UCSD-AML1 (cell line): ENCODE results near the gene CLBA1.
"Not testable (repeated sequence)": the region's sequence is repeated elsewhere in the genome, so short reads cannot be mapped to it uniquely, and the experiment has no call there.

ENCODE experiments used
- DNase-seq: peaks from one replicate; lab custom pipeline; 2025; ENCODE audit not compliant: unreplicated experiment; lab: John Stamatoyannopoulos, UW

CLBA1 gene

DNA sequence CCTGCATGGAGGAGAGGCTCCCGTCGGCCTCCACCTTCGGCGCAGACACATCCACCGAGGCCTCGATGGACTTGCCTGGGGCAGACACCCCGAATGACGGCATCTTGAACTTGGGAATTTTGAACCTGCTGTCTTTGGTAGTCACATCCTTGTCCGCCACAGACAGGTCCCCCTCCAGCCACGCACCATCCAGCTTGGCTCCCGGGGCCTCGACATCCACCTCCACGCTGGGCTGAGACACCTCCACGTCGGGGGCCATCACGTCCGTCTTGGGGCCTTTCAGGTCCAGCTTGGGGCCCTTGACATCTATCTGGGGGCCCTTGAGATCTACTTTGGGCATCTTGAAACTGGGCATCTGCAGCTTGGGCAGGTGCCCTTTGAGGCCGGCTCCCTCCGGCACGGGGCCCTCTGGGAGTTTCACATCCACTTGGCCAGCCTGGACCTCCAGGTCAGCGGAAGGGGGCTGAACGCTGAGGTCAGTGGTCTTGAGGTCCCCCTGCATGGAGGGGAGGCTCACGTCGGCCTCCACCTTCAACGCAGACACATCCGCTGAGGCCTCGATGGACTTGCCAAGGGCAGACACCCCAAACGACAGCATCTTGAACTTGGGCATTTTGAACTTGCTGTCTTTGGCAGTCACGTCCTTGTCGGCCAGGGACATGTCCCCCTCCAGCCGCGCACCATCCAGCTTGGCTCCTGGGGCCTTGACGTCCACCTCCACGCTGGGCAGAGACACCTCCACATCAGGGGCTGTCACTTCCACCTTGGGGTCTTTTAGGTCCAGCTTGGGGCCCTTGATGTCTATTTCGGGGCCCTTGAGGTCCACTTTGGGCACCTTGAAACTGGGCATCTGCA lies 37.5 kb upstream of the CLBA1 start:
- not testable (repeated sequence) for DNase-seq

DNA sequence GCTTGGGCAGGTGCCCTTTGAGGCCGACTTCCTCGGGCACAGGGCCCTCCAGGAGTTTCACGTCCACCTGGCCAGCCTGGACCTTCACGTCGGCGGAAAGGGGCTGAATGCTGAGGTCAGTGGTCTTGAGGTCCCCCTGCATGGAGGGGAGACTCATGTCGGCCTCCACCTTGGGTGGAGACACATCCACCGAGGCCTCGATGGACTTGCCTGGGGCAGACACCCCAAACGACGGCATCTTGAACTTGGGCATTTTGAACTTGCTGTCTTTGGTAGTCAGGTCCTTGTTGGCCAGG lies 36.9 kb upstream of the CLBA1 start:
- no peak for DNase-seq

DNA sequence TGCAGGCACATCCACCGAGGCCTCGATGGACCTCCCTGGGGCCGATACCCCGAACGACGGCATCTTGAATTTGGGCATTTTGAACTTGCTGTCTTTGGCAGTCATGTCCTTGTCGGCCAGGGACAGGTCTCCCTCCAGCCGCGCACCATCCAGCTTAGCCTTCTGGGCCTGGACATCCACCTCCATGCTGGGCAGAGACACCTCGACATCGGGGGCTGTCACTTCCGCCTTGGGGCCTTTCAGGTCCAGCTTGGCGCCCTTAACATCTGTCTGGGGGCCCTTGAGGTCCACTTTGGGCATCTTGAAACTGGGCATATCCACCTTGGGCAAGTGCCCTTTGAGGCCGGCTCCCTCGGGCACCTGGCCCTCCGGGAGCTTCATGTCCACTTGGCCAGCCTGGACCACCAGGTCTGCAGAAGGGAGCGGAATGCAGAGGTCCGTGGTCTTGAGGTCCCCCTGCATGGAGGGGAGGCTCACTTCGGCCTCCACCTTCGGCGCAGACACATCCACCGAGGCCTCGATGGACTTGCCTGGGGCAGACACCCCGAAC lies 36.1 kb upstream of the CLBA1 start:
- not testable (repeated sequence) for DNase-seq

GRCh38 chr14:104950021-104950420 lies 35.6 kb upstream of the CLBA1 start:
- DNase-seq, result no peak

DNA sequence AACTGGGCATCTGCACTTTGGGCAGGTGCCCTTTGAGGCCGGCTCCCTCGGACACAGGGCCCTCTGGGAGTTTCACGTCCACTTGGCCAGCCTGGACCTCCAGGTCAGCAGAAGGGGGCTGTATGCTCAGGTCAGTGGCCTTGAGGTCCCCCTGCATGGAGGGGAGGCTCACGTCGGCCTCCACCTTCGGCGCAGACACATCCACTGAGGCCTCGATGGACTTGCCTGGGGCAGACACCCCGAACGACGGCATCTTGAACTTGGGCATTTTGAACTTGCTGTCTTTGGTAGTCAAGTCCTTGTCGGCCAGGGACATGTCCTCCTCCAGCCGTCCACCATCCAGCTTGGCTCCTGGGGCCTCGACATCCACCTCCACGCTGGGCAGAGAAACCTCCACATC lies 34.9 kb upstream of the CLBA1 start:
- not testable (repeated sequence) for DNase-seq

GRCh38 chr14:104951863-104952657 lies 33.5 kb upstream of the CLBA1 start:
- not testable (repeated sequence) for DNase-seq

DNA sequence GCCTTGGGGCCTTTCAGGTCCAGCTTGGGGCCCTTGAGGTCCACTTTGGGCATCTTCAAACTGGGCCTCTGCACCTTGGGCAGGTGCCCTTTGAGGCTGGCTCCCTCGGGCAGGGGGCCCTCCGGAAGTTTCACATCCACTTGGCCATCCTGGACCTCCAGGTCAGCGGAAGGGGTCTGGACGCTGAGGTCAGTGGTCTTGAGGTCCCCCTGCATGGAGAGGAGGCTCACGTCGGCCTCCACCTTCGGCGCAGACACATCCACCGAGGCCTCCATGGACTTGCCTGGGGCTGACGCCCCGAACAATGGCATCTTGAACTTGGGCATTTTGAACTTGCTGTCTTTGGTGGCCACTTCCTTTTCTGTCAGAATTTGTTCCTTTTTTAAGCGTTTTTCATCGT lies 32.5 kb upstream of the CLBA1 start:
- no peak for DNase-seq

DNA sequence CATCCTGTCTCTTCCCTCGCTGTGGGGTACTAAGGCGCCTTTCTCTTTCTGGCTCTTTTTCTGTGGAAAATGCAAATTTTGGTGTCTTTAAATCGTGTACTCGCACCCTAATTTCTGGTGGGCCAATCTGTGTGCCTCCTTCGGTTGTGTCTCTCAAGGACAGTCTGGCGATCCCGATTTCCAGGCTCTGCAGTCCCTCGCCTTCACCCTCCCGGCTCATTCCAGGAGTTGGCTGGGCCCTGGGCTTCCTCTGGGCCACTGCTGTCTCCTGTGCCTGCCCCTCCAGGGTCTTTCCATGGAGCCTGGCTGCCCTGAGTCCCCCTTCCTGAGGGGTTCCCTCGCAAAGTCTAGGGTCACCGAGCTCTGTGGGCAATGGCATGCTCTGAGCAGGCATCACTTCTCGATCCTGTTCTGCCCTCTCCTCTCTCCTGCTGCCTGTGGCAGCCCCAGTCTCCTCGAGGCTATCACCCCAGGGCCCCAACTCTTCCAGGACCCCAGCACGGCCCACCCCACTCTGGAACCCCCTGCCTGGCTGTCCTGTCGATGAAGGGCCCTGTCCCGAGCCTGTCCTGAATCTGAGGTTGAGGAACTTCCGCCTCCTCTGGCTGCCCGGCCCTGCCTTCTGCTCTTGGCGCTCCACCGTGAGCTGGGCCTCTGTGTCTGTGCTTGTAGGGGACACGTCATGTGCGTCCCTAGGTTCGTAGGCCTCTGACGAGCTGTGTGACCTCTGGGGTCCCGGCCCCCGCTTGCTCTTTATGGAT lies 31.5 kb upstream of the CLBA1 start:
- no peak for DNase-seq

DNA sequence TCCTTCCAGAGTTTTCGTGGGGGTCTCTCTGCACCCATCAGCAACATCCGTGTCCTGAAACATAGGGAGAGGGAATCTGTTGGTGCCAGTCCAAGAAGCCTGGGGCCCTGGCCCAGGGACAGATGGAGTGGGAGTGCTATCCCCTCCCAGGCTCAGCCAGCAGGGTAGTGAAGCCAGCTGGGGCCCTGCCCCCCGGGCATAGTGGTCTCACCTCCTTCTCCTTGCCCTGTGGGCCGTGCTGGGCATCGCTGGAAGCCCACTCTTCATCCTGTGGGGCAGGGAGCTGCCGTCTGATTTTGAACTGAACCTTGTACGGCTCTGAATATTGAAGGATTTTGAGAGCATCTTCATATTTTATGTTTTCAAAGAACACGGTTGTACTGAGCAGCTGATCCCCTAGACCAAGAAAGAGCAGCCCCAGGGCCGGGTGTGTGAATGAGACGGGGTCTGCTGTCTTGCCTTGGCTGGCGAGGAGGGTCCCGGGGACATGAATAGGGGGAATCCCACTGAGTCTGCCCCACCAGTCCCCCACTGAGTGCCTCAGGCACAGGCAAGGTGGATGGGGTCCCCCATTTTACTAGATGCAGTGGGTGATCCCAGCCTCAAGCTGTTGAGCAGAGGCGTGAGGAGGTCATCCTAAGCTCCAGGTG lies 30.7 kb upstream of the CLBA1 start:
- no peak for DNase-seq

- DNase-seq, result no peak
Observed at GRCh38 chr14:104955396-104955770, 30.2 kb upstream of the CLBA1 start.

GRCh38 chr14:104956290-104956890 lies 29.2 kb upstream of the CLBA1 start:
- DNase-seq, result no peak

GRCh38 chr14:104957146-104958113 lies 28.2 kb upstream of the CLBA1 start:
- DNase-seq, result no peak

GRCh38 chr14:104964546-104964945 lies 21.0 kb upstream of the CLBA1 start:
- DNase-seq, result no peak

- no peak for DNase-seq
Observed at GRCh38 chr14:104965561-104966231, 19.9 kb upstream of the CLBA1 start.

- no peak for DNase-seq
Observed at GRCh38 chr14:104966261-104966865, 19.2 kb upstream of the CLBA1 start.

- no peak for DNase-seq
Observed at GRCh38 chr14:104966981-104967385, 18.6 kb upstream of the CLBA1 start.

DNA sequence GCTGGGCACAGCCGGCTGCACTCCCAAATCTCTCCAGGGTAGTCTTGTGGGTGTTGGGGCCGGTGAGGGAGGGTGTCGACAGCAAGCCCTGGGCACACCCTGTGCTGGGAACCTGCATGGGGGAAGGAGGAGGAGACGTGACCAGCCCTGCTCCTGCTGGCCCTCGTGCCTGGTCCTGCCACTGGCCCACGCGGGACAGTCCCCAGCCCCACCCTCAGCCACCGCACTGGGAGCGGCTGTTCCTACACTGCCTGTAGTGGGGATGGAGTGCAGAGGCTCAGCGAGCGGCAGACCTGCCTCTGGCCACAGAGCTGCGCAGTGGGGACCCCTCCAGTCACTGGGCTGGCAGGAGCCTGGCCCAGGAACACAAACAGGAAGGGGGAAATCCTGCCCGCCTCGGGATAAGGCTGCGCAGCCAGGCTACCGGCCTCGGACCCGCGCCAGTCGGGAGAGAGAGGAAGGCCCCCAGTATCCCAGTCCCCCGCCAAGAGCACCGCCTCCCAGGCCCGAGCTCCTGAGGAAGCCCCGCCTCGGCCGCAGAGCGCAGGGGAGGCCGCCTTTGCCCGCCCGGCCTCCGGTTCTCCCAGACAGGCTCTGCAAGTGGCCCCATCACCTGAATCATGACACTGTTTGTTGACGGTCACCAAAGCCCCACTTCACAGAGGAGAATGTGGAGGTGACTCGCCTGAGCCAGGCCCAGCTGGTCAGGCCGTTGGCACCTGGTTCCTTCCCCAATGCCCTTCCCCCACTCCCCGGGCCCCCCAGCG lies 18.0 kb upstream of the CLBA1 start:
- no peak for DNase-seq

GRCh38 chr14:104968153-104968527 lies 17.4 kb upstream of the CLBA1 start:
- no peak for DNase-seq
